HEK293 (cell line): ENCODE results near the gene IQSEC1.

Source experiments
- CTCF ChIA-PET: fragments of 350-600 bp; formaldehyde crosslinking; extraction: SDS; loops from one replicate; lab custom pipeline; 2021; ENCODE audit warnings: antibody characterized with exemption; lab: Yijun Ruan, JAX
- POLR2A ChIA-PET: fragments of 300-600 bp; formaldehyde crosslinking; extraction: SDS; loops from one replicate; lab custom pipeline; 2020; ENCODE audit warnings: antibody characterized with exemption, inconsistent platforms; lab: Yijun Ruan, JAX
- H3K27ac ChIP-seq: fragments of 200-500 bp; sonication (Bioruptor generic); 2 replicates; pipeline ENCODE4 v1.5.1; 2014; ENCODE audit warnings: low read depth, low read length, control low read depth, inconsistent platforms; ENCODE audit errors: extremely low read depth
- H3K36me3 ChIP-seq, 2 experiments: fragments of 200-500 bp in 1 of 2; sonication (Bioruptor generic) in 1 of 2; 1 replicate in 1 of 2; 2 replicates in 1 of 2; pipeline ENCODE4 v1.5.1; 2014 to 2017; ENCODE audit warnings: inconsistent platforms in 2 of 2, low read length in 2 of 2; ENCODE audit not compliant: control insufficient read depth in 2 of 2, insufficient read depth in 1 of 2
- H3K4me1 ChIP-seq: fragments of 200-500 bp; sonication (Bioruptor generic); 2 replicates; pipeline ENCODE4 v1.5.1; 2014; ENCODE audit warnings: mild to moderate bottlenecking, low read length, inconsistent platforms; ENCODE audit not compliant: control insufficient read depth, insufficient read depth
- H3K4me3 ChIP-seq: 2 replicates; pipeline ENCODE4 v1.5.1; 2011; ENCODE audit warnings: low read depth, mild to moderate bottlenecking, control low read depth, low read length, moderate library complexity
- H3K9me3 ChIP-seq: fragments of 200-500 bp; sonication (Bioruptor generic); 2 replicates; pipeline ENCODE4 v1.5.1; 2014; ENCODE audit warnings: low read depth, low read length, inconsistent platforms; ENCODE audit not compliant: control insufficient read depth, insufficient read depth
- AEBP2 ChIP-seq: fragments of 450-650 bp; formaldehyde crosslinking; IDR thresholded peaks from 2 replicates; pipeline ENCODE4 v1.5.1; 2016; ENCODE audit warnings: missing biosample characterization, missing genetic modification characterization, borderline replicate concordance
- PATZ1 ChIP-seq: fragments of 450-650 bp; formaldehyde crosslinking; IDR thresholded peaks from 2 replicates; pipeline ENCODE4 v1.5.1; 2016; ENCODE audit warnings: missing biosample characterization, missing genetic modification characterization
- PRDM1 ChIP-seq: fragments of 450-650 bp; formaldehyde crosslinking; IDR thresholded peaks from 2 replicates; pipeline ENCODE4; 2016; ENCODE audit warnings: missing biosample characterization, missing genetic modification characterization
- ZNF133 ChIP-seq: fragments of 450-650 bp; formaldehyde crosslinking; IDR thresholded peaks from 2 replicates; pipeline ENCODE4 v1.5.1; 2016; ENCODE audit warnings: missing biosample characterization, missing genetic modification characterization
- ZNF202 ChIP-seq: fragments of 450-650 bp; formaldehyde crosslinking; IDR thresholded peaks from 2 replicates; pipeline ENCODE4 v1.5.1; 2016; ENCODE audit warnings: missing biosample characterization, missing genetic modification characterization, borderline replicate concordance
- ZNF23 ChIP-seq: fragments of 450-650 bp; formaldehyde crosslinking; IDR thresholded peaks from 2 replicates; pipeline ENCODE4 v1.5.1; 2016; ENCODE audit warnings: missing biosample characterization, missing genetic modification characterization, borderline replicate concordance
- ZNF391 ChIP-seq: fragments of 450-650 bp; formaldehyde crosslinking; IDR thresholded peaks from 2 replicates; pipeline ENCODE4 v1.5.1; 2016; ENCODE audit warnings: low read depth, missing biosample characterization, missing genetic modification characterization, borderline replicate concordance
- ZNF423 ChIP-seq: fragments of 450-650 bp; formaldehyde crosslinking; IDR thresholded peaks from 2 replicates; pipeline ENCODE4 v1.5.1; 2016; ENCODE audit warnings: missing biosample characterization, missing genetic modification characterization
- ZNF449 ChIP-seq: fragments of 450-650 bp; formaldehyde crosslinking; IDR thresholded peaks from 2 replicates; pipeline ENCODE4 v1.5.1; 2017; ENCODE audit warnings: missing biosample characterization, mild to moderate bottlenecking, missing genetic modification characterization, moderate library complexity
- ZNF501 ChIP-seq: fragments of 450-650 bp; formaldehyde crosslinking; IDR thresholded peaks from 2 replicates; pipeline ENCODE4 v1.5.1; 2016; ENCODE audit warnings: missing biosample characterization, missing genetic modification characterization
- ZNF514 ChIP-seq: fragments of 450-650 bp; formaldehyde crosslinking; IDR thresholded peaks from 2 replicates; pipeline ENCODE4 v1.5.1; 2016; ENCODE audit warnings: missing biosample characterization, missing genetic modification characterization
- ZNF549 ChIP-seq: fragments of 450-650 bp; IDR thresholded peaks from 2 replicates; pipeline ENCODE4 v1.5.1; 2018; ENCODE audit warnings: missing biosample characterization, missing genetic modification characterization, mild to moderate bottlenecking, inconsistent platforms, moderate library complexity
- ZNF558 ChIP-seq: fragments of 450-650 bp; formaldehyde crosslinking; IDR thresholded peaks from 2 replicates; pipeline ENCODE4 v1.5.1; 2016; ENCODE audit warnings: missing biosample characterization, missing genetic modification characterization
- ZNF580 ChIP-seq: fragments of 450-650 bp; formaldehyde crosslinking; IDR thresholded peaks from 2 replicates; pipeline ENCODE4 v1.5.1; 2016; ENCODE audit warnings: missing biosample characterization, missing genetic modification characterization
- ZNF639 ChIP-seq: fragments of 450-650 bp; formaldehyde crosslinking; IDR thresholded peaks from 2 replicates; pipeline ENCODE4 v1.5.1; 2016; ENCODE audit warnings: missing biosample characterization, missing genetic modification characterization
- ZNF664 ChIP-seq: fragments of 450-650 bp; formaldehyde crosslinking; IDR thresholded peaks from 2 replicates; pipeline ENCODE4 v1.5.1; 2016; ENCODE audit warnings: missing biosample characterization, missing genetic modification characterization
- ZNF704 ChIP-seq: fragments of 450-650 bp; formaldehyde crosslinking; IDR thresholded peaks from 2 replicates; pipeline ENCODE4 v1.5.1; 2016; ENCODE audit warnings: missing biosample characterization, missing genetic modification characterization
- ZNF785 ChIP-seq: fragments of 450-650 bp; formaldehyde crosslinking; IDR thresholded peaks from 2 replicates; pipeline ENCODE4 v1.5.1; 2016; ENCODE audit warnings: missing biosample characterization, missing genetic modification characterization
- ZSCAN5A ChIP-seq: fragments of 450-650 bp; formaldehyde crosslinking; IDR thresholded peaks from 2 replicates; pipeline ENCODE4 v1.5.1; 2016; ENCODE audit warnings: missing biosample characterization, missing genetic modification characterization

The IQSEC1 gene

GRCh38 chr3:13105181-13105895, 32.1 kb upstream of the IQSEC1 start:
- Histone ChIP-seq H3K27ac (no peak overlapping the region), H3K4me3 (no peak overlapping the region), H3K9me3 (no peaks in the 10 kb centered on the region), H3K36me3 (no peaks in the 10 kb centered on the region), H3K4me1 (no peaks in the 10 kb centered on the region)
- CTCF ChIA-PET, result interaction anchor here (1.1 to 1.8 kb wide), 2 partner anchors 13 to 179 kb away, joined by 3 to 14 read pairs; no protein-coding TSS in a partner anchor
- POLR2A ChIA-PET, result no interaction called here
- TF ChIP-seq ZNF639 (tag by site-specific recombination) (no peak), ZSCAN5A (tag by site-specific recombination) (no peak), ZNF664 (tag by site-specific recombination) (no peak), PRDM1 (tag by site-specific recombination) (no peak), ZNF580 (no peak), PATZ1 (tag by site-specific recombination) (no peak), ZNF423 (tag by site-specific recombination) (no peak), AEBP2 (no peak), ZNF202 (tag by site-specific recombination) (no peak), ZNF549 (no peak), ZNF23 (tag by site-specific recombination) (no peak), ZNF704 (tag by site-specific recombination) (no peak), ZNF133 (tag by site-specific recombination) (no peak), ZNF785 (tag by site-specific recombination) (no peak)
- TF ChIP-seq, all 188 proteins: peak for 0

GRCh38 chr3:13104511-13104910, 31.3 kb upstream of the IQSEC1 start:
- CTCF ChIA-PET, result no interaction called here
- Histone ChIP-seq H3K36me3 (no peaks in the 10 kb centered on the region), H3K4me1 (no peaks in the 10 kb centered on the region), H3K27ac (no peak overlapping the region), H3K9me3 (no peaks in the 10 kb centered on the region), H3K4me3 (no peak overlapping the region)
- POLR2A ChIA-PET, result no interaction called here
- TF ChIP-seq ZNF391 (tag by site-specific recombination) (no peak), ZNF501 (tag by site-specific recombination) (no peak), ZSCAN5A (tag by site-specific recombination) (no peak), ZNF423 (tag by site-specific recombination) (no peak), ZNF514 (tag by site-specific recombination) (no peak), ZNF558 (no peak), ZNF449 (tag by site-specific recombination) (no peak)
